ENCODE measurements around the gene CNGB1.
A peak's percentile ranks its signal among the peaks of the same experiment; 100 is the strongest.

Gene CNGB1

DNA sequence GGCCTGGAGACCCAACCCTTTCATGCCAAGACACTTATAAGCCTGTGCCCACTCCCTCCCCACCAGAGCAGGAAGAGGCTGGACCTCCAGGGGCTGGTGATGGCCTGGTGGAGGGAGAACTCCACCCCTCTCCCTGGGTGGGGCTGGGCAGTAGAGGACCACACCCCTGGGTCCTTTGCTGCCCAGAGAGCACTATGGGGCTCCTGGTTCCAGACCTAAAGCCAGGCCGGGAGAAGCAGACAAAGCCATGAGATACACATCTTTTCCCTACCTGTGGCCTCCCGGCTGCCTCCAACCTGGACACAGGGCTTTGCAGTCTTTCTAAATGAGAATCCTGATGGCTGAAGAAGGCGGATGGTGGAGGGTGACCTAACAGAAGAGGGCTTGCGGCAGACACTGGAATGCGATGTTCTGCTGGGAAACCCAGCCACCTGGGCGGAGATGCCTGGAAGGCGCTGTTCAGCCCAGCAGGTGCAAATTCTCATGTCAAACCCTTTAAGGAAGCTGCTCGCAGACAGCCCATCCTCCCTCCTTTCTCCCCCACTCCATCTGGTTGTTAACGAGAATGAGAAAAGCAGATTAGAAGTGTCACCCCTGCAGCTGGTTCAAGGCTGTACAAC, 124.7 kb downstream of the CNGB1 start:
- DNase-seq, result no peak

DNA sequence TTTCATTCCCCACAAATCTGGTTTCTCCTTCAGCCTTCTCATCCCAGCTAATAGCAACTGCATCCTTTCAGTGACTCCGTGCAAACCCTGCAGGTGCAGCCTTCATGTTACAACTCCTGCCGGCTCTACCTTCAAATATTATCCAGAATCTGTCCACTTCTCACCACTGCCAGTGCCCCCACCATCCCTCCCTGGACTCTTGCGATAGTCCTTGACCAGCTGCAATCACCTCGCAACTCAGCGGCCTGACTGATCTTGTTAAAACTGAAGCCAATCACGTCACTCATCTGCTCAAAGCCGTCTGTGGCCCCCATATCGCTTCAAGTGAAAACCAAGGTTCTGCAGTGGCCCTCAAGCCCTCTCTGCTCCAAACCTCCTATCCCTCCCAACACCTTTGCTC, 125.8 kb downstream of the CNGB1 start:
- no peak for DNase-seq

DNA sequence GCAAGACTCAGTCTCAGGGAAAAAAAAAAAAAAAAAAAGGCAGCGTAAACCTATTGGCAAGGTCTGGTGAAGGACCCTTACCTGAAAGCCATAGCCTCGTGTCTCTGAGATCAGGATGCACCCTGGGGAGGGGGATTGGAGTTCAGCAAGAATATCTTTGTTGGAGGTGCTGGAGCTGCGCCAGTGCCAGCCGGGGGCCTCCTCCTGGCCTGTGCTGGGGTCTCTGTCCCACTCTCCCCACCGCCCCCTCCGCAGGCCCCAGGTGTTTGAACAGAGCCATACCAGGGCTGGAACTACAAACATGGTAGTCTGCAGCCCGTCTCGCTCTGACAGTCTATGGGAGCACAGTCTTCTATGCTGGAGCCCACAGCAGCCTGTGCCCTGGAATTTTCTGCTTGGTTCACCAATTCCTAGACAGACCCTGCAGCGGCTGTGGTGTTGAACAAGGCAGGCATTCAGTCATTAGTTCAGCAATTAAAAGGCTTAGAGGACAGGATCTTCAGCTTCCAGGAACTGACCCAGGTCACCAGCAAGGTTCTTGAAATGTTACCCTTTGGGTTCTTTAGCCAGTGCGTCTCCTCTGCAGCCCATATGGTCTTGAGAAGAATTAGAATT, 126.4 kb downstream of the CNGB1 start:
- no peak for DNase-seq

DNA sequence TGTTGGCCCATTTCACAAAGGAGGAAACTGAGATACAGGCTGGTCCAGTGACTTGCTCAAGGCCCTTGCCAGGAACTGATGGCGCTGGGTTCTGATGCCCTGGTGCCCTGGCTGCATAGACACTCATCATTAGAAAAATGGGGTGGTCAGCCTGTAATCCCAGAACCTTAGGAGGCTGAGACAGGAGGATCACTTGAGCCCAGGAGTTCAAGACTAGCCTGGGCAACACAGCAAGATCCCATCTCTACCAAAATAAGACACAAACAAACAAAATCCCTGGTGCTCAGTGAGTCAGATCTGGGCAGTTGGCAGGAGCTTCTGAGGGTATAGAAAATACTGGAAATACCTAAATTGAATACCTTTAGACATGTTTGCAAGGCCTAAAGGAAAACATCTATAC, 127.5 kb downstream of the CNGB1 start:
- no peak for DNase-seq

DNA sequence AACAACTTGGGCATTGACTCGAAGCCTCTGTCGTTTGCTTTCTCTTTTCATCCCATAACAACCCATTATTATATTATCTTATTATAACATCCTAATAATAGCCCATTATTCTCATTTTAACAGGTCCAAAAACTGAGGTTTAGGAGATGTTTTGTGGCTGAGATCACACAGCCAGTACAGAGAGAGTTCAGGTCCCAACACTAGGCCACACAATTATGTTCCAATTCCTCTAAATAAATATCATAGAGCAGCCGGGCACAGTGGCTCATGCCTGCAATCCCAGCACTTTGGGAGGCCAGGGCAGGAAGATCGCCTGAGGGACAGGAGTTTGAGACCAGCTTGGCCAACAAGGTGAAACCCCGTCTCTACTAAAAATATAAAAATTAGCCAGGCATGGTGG, 128.3 kb downstream of the CNGB1 start:
- DNase-seq, result no peak

DNA sequence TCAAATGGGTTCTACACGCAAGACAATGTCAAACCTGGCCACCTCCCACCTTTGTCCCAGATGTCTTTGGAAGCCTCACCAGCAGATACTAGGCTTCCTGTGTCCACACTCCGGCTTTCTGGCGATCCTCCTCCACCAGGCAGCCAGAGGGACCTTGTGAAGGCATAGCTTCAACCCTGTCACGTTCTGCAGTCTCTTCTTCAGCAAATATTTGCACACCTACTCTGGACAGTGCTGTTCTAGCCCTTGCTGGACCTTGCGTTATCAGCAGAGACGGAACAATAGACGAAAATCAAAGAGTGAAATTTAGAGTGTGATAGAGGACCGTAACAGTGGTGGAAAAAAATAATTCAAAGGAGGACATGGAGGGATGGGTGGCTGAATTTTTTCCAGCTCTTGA, 130.1 kb downstream of the CNGB1 start:
- no peak for DNase-seq

DNA sequence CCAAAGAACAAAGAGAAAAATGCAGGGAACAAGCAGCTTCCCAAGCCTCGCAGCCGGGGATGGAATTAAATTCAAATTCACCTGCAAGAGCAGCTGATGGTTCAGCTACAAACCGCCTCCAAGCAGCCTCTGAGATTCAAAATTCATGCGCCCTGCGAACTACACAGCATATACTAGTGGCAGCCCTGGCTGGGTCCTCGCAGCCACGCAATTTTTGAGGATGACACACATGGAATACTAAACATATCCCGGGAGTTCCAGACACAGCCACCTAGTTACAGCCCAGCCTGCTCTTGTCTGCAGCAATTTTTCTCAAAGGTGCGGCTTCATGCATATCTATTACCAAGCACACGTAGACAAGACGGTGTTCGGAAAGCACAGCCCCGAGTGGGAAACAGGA, 132.8 kb downstream of the CNGB1 start:
- DNase-seq, result no peak

DNA sequence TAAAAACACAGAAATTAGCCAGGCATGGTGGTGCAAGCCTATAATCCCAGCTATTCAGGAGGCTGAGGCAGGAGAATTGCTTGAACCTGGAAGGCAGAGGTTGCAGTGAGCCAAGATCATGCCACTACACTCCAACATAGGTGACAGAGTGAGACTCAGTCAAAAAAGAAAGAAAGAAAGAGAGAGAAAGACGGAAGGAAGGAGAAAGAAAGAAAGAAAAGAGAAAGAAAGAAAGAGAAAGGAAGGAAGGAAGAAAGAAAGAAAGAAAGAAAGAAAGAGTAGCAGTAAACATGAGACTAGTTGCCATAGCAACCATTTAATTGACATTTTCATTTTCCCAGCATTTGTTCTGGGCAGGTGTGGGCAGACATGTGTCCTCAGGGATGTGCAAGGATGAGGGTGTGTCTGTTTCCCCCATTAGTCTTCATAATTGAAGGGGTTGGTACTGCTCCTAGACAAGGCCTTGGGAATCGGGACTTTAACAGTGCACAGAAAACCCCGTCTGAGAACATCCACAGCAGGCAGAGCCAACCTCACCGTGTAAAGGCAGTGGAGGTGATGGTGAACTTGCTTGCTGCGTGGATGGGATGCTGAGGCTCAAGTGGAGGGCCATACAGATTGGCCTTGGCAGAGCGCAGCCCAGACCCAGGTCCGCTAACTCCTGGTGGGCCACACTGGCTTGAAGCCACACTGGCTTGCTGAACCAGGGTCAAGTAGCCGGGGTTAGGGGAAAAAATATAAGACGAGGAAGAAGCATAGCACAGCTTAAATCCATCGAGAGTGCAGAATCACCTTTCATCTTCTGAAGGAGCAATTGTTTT, 133.4 kb downstream of the CNGB1 start:
- no peak for DNase-seq

DNA sequence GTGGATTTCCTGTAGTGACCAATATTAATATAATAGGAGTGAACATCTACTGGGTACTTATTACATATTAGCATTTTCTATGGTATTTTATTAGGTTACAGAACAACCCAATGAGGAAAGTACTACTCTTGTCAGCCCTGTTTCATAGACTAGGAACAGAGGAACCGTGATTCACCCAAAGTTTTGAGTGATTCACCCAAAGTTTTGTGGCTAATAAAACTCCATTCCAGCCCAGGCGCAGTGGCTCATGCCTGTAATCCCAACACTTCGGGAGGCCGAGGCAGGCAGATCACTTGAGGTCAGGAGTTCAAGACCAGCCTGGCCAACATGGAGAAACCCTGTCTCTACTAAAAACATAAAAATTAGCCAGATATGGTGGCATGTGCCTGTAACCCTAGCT, 135.5 kb downstream of the CNGB1 start:
- DNase-seq, result peak; percentile 65

DNA sequence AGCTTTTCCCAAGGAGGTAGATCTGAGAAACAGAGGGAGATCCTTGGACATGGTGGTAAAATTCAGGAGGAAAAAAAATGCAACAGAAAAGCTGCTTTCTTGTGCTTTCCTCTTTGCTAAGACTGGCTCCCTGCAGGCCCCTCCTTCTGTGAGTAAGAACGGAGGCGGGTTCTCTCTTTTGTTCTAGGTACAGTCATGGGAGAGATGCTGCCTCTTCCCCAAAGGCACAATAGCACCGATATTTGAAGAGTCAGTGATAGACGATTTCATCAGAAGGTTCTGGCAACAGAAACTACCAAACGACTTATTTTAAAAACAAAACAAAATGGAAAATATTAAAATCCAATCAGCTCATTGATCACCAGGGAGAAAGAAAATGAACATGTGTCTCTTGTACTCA, 136.0 kb downstream of the CNGB1 start:
- peak; percentile 33 for DNase-seq
